Endothelial cell of umbilical vein (primary cell): ENCODE results near the gene BLM. TPM values are rescaled to one million over a fixed set of nuclear protein-coding genes. Genes with fewer than 3 reads are reported as not detected.
A peak's percentile ranks its signal among the peaks of the same experiment; 100 is the strongest.

ENCODE experiments used
- BruUV-seq: library from RNA; stranded (reverse); fragments of 400-500 nt; replicated peaks from 2 replicates; lab custom pipeline; 2021; lab: Mats Ljungman, UMichigan
- CTCF ChIA-PET: fragments of 300-600, 350-600 bp; sonication (Branson Sonifier 250); formaldehyde crosslinking; loops from one replicate; lab custom pipeline; 2021; ENCODE audit warnings: antibody characterized with exemption, inconsistent platforms; lab: Charles Lee
- POLR2A ChIA-PET: fragments of 300-600, 350-600 bp; sonication (Branson Sonifier 250); formaldehyde crosslinking; loops from one replicate; lab custom pipeline; 2021; ENCODE audit warnings: antibody characterized with exemption, inconsistent platforms; lab: Charles Lee
- DNase-seq: peaks from one replicate; pipeline ENCODE4 v3.0.0-alpha.2; 2011; ENCODE audit warnings: low read depth, low spot score
- FAIRE-seq: peaks from 2 replicates; lab custom pipeline; 2011; peaks lifted over from hg19 to GRCh38; lab: Jason Lieb, UNC
- H2AFZ ChIP-seq: 2 replicates; pipeline ENCODE4 v1.6.0; 2012; ENCODE audit warnings: low read depth, low read length, control low read depth, inconsistent platforms
- H3K27ac ChIP-seq: 2 replicates; pipeline ENCODE4 v1.5.1; 2011; ENCODE audit warnings: low read depth, mild to moderate bottlenecking, control low read depth, low read length, moderate library complexity; ENCODE audit not compliant: insufficient read depth
- H3K27me3 ChIP-seq, 2 experiments: 2 replicates each; pipeline versions ENCODE4 v1.6.0 to v1.6.1; 2011; ENCODE audit warnings: low read length in 2 of 2, mixed read lengths in 1 of 2; ENCODE audit not compliant: control insufficient read depth in 2 of 2, insufficient read depth in 2 of 2
- H3K36me3 ChIP-seq, 2 experiments: 2 replicates in 1 of 2; 3 replicates in 1 of 2; pipeline ENCODE4 v1.5.1; 2011; ENCODE audit warnings: low read length in 2 of 2, mild to moderate bottlenecking in 1 of 2, moderate library complexity in 1 of 2; ENCODE audit not compliant: control insufficient read depth in 2 of 2, insufficient read depth in 2 of 2; ENCODE audit errors: extremely low read depth in 1 of 2
- H3K4me1 ChIP-seq: 3 replicates; pipeline ENCODE4 v1.5.1; 2011; ENCODE audit warnings: mild to moderate bottlenecking, low read length; ENCODE audit not compliant: control insufficient read depth, insufficient read depth; ENCODE audit errors: extremely low read depth
- H3K4me2 ChIP-seq: 2 replicates; pipeline ENCODE4 v1.6.1; 2011; ENCODE audit warnings: low read length, control low read depth, mixed read lengths; ENCODE audit not compliant: insufficient read depth
- H3K4me3 ChIP-seq, 3 experiments: fragments of 200-600 bp in 1 of 3; sonication (generic), shearing (Covaris generic) in 1 of 3; replicated peaks in 1 of 3; 2 replicates each; pipeline ENCODE4 v1.5.1; 2011 to 2016; ENCODE audit warnings: control low read depth in 3 of 3, low read length in 3 of 3, mild to moderate bottlenecking in 2 of 3, inconsistent platforms in 1 of 3, low read depth in 1 of 3, moderate library complexity in 1 of 3; ENCODE audit not compliant: insufficient read depth in 1 of 3
- H3K79me2 ChIP-seq: 2 replicates; pipeline ENCODE4 v1.6.0; 2012; ENCODE audit warnings: low read length, inconsistent platforms; ENCODE audit not compliant: control insufficient read depth, insufficient read depth
- H3K9ac ChIP-seq: replicated peaks from 2 replicates; pipeline ENCODE3; 2011; ENCODE audit warnings: low read length, control low read depth; ENCODE audit not compliant: insufficient read depth; ENCODE audit errors: extremely low read depth
- H3K9me1 ChIP-seq: replicated peaks from 3 replicates; pipeline ENCODE4 v1.6.0; 2011; ENCODE audit warnings: mild to moderate bottlenecking, low read length; ENCODE audit not compliant: control insufficient read depth, insufficient read depth; ENCODE audit errors: extremely low read depth
- H3K9me3 ChIP-seq: replicated peaks from 2 replicates; pipeline ENCODE4 v1.5.1; 2012; ENCODE audit warnings: low read length, inconsistent platforms; ENCODE audit not compliant: control insufficient read depth, insufficient read depth
- H4K20me1 ChIP-seq: replicated peaks from 2 replicates; pipeline ENCODE3; 2011; ENCODE audit warnings: mild to moderate bottlenecking, low read length; ENCODE audit not compliant: control insufficient read depth, insufficient read depth; ENCODE audit errors: extremely low read depth
- CTCF ChIP-seq, 2 donors: IDR thresholded peaks; 1 replicate in 1 of 2; 2 replicates in 1 of 2; pipeline ENCODE4 v1.5.1; 2011; ENCODE audit warnings: low read length in 2 of 2, mild to moderate bottlenecking in 2 of 2, moderate library complexity in 2 of 2, control low read depth in 1 of 2, inconsistent platforms in 1 of 2, low read depth in 1 of 2; ENCODE audit not compliant: insufficient read depth in 1 of 2; ENCODE audit errors: extremely low read depth in 1 of 2
- EZH2 ChIP-seq: IDR thresholded peaks from 2 replicates; pipeline ENCODE4 v1.6.1; 2012; ENCODE audit warnings: borderline replicate concordance, low read depth, mild to moderate bottlenecking, moderate library complexity, low read length, inconsistent platforms; ENCODE audit not compliant: severe bottlenecking
- FOS ChIP-seq: IDR thresholded peaks from 2 replicates; pipeline ENCODE4 v1.6.1; 2011; ENCODE audit warnings: mild to moderate bottlenecking, low read length, moderate library complexity, borderline replicate concordance; ENCODE audit not compliant: insufficient read depth
- GATA2 ChIP-seq: IDR thresholded peaks from 2 replicates; pipeline ENCODE4 v1.7.0; 2011; ENCODE audit warnings: low read depth, mild to moderate bottlenecking, moderate library complexity, mixed read lengths, low read length; ENCODE audit not compliant: insufficient read length, insufficient read depth
- JUN ChIP-seq: IDR thresholded peaks from 2 replicates; pipeline ENCODE4 v1.6.1; 2011; ENCODE audit warnings: borderline replicate concordance, low read depth; ENCODE audit not compliant: insufficient read length, insufficient read depth
- MAX ChIP-seq: IDR thresholded peaks from 2 replicates; pipeline ENCODE4 v1.6.1; 2011; ENCODE audit not compliant: insufficient read depth, insufficient read length
- MYC ChIP-seq: IDR thresholded peaks from one replicate; pipeline ENCODE4 v1.6.1; 2011; ENCODE audit warnings: mild to moderate bottlenecking, low read depth, low read length
- POLR2A ChIP-seq: IDR thresholded peaks from 2 replicates; pipeline ENCODE4 v1.6.1; 2012; ENCODE audit warnings: low read depth, mild to moderate bottlenecking, control low read depth, low read length
- POLR2AphosphoS5 ChIP-seq: IDR thresholded peaks from 2 replicates; pipeline ENCODE4 v1.6.1; 2012; ENCODE audit warnings: low read depth, mild to moderate bottlenecking, control low read depth, low read length, moderate library complexity; ENCODE audit not compliant: insufficient read depth
- dilution Hi-C: fragments of 300-500 bp; cut with MboI; formaldehyde crosslinking; loops from one replicate; pipeline ENCODE4 v1.15.0; 2019; ENCODE audit warnings: low sequenced_read_pairs; ENCODE audit not compliant: extremely low pct_ligation_motif_present
- intact Hi-C: fragments of 100-400 bp; cut with micrococcal nuclease; formaldehyde crosslinking; loops from one replicate; pipeline ENCODE4 v1.10.0; 2022
- polyA plus RNA-seq, 4 experiments: library from polyadenylated mRNA; depleted of rRNA in 3 of 4; stranded (reverse) in 3 of 4; unstranded in 1 of 4; fragments of >200 nt; gene quantifications; 2 replicates each; pipeline versions ENCODE4 v1.2.1 to v1.2.3, GENCODE V29; 2011 to 2012; ENCODE audit warnings: missing spikeins in 1 of 4
- total RNA-seq: library from RNA; stranded (reverse); gene quantifications from 2 replicates; pipeline ENCODE4 v1.2.3, GENCODE V29; 2021

Gene BLM
- total and polyA plus RNA-seq, 2 donors (not counting 3 experiments of a cell fraction or from before 2014, with no cell fraction given) = 3.8 to 17.3 TPM

- no peaks in the 10 kb centered on the region for H3K27me3 ChIP-seq
- no TSS peak for BruUV-seq
- H3K4me3 ChIP-seq = no peak overlapping the region
- no peak overlapping the region for H3K9ac ChIP-seq
- no peaks in the 10 kb centered on the region for H3K79me2 ChIP-seq
- no peaks in the 10 kb centered on the region for H3K9me1 ChIP-seq
- H3K9me3 ChIP-seq = no peaks in the 10 kb centered on the region
- H3K36me3 ChIP-seq = no peaks in the 10 kb centered on the region
- H3K4me1 ChIP-seq = peaks cover 7% of the 10 kb centered on the region
- CTCF ChIA-PET = interaction anchor here (1.3 to 2.4 kb wide), 3 partner anchors 11 to 34 kb away, joined by 3 to 10 read pairs (median 5); no protein-coding TSS in a partner anchor
- peak; percentile 28 for DNase-seq
- dilution Hi-C loops (no loop called here), intact Hi-C loops (no loop called here)
- peak overlapping the region; percentile 23 for H3K27ac ChIP-seq
- POLR2A ChIA-PET = no interaction called here
- TF ChIP-seq FOS (peak; percentile 35), JUN (peak; percentile 7), GATA2 (peak; percentile 81), EZH2 (no peak), MYC (no peak), POLR2AphosphoS5 (no peak), POLR2A (no peak), MAX (no peak), CTCF (IDR thresholded peaks at IDR 0.05; ENCODE audit: extremely low read depth in 1 of 2, insufficient read depth in 1 of 2, low read depth in 1 of 2, low read length in 2 of 2) (no peak)
- H3K4me2 ChIP-seq = no peak overlapping the region
- peak overlapping the region; percentile 43 for H2AFZ ChIP-seq
- FAIRE-seq = peak; percentile 75
- no peaks in the 10 kb centered on the region for H4K20me1 ChIP-seq
Measured at GRCh38 chr15:90681480-90681879, 35.7 kb upstream of the BLM start.
